Lower leg skin (tissue), 3 donors: ENCODE results near the gene FBXO17.

Source experiments
- CTCF ChIP-seq, 3 donors: fragments of 450-650 bp; IDR thresholded peaks; one replicate each; pipeline ENCODE4 v1.5.1; 2016; ENCODE audit warnings: antibody characterized with exemption in 3 of 3, mild to moderate bottlenecking in 3 of 3, moderate library complexity in 2 of 3
- POLR2A ChIP-seq, 2 donors: fragments of 450-650 bp; IDR thresholded peaks; one replicate each; pipeline ENCODE4 v1.6.1; 2016 to 2017; ENCODE audit warnings: antibody characterized with exemption in 2 of 2, mild to moderate bottlenecking in 1 of 2, moderate library complexity in 1 of 2

DNA sequence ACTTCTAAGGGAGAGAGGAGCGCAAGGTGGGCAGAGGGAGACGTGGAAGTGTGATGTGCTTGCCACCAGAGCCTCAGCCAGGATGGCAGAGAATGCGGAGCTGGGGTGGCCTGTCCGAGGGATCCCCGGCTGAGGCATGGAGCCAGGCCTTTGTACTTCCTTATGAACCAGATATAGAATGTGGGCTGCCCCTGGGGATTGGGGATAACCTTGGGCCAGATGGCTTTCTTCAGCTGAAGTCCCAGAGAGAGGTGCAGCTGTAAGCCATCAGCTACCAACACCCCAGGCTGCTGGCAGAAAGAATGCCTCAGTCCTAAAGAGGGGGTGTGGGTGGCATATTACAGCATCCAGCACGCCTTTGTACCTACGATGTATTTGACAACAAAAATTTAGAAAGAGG, 25.5 kb upstream of the FBXO17 start:
- no peak for TF ChIP-seq POLR2A (IDR thresholded peaks at IDR 0.05)
- TF ChIP-seq CTCF (IDR thresholded peaks at IDR 0.05), result no peak
